A673 (cell line): ENCODE results near the gene RALBP1.

Experiments
- CTCF ChIP-seq: fragments of 300-800, 200-600 bp; sonication (generic); conservative IDR thresholded peaks from 2 replicates; pipeline ENCODE4 v1.5.1; 2017; ENCODE audit warnings: low read depth, mild to moderate bottlenecking, antibody characterized with exemption, low read length, moderate library complexity, mixed read lengths
- EZH2 ChIP-seq: fragments of 200-600 bp; sonication (generic); IDR thresholded peaks from 2 replicates; pipeline ENCODE4 v1.6.1; 2017; ENCODE audit warnings: borderline replicate concordance, low read depth, mild to moderate bottlenecking, mixed read lengths, antibody characterized with exemption, low read length; ENCODE audit not compliant: poor library complexity, severe bottlenecking

- TF ChIP-seq CTCF (no peak), EZH2 (no peak)
These were observed 38.9 kb upstream of the RALBP1 start for GRCh38 chr18:9436206-9436929.
